HepG2 (cell line): ENCODE results near the gene EEF1E1. TPM values are rescaled to one million over a fixed set of nuclear protein-coding genes. Genes with fewer than 3 reads are reported as not detected.

Experiments
- ETV6 ChIP-seq: sonication (generic); formaldehyde crosslinking; conservative IDR thresholded peaks from 2 replicates; pipeline ENCODE4 v1.4.0; 2020; ENCODE audit warnings: missing genetic modification reagents
- HMG20B ChIP-seq: conservative IDR thresholded peaks from 2 replicates; pipeline ENCODE4 v1.6.1; 2016; ENCODE audit warnings: missing genetic modification reagents, missing compliant biosample characterization
- LCORL ChIP-seq, 2 experiments: fragments of 450-650 bp in 1 of 2; sonication (generic) in 1 of 2; formaldehyde crosslinking in 1 of 2; IDR thresholded peaks; 2 replicates each; pipeline versions ENCODE4 v1.5.0 to v1.6.1; 2017 to 2020; ENCODE audit warnings: antibody characterized with exemption in 1 of 2, missing genetic modification reagents in 1 of 2
- MAFF ChIP-seq: IDR thresholded peaks from 2 replicates; pipeline ENCODE4 v1.6.1; 2011; ENCODE audit warnings: low read depth, low read length, improper control_type of control experiment
- SOX13 ChIP-seq, 3 experiments: fragments of 450-650 bp in 1 of 3; sonication (generic) in 1 of 3; formaldehyde crosslinking in 1 of 3; IDR thresholded peaks in 2 of 3; conservative IDR thresholded peaks in 1 of 3; 2 replicates each; pipeline versions ENCODE4 v1.5.0 to v1.6.1; 2016 to 2020; ENCODE audit warnings: antibody characterized with exemption in 1 of 3, mild to moderate bottlenecking in 1 of 3, missing compliant biosample characterization in 1 of 3, missing genetic modification reagents in 1 of 3, moderate library complexity in 1 of 3
- SPEN ChIP-seq: sonication (generic); formaldehyde crosslinking; IDR thresholded peaks from 2 replicates; pipeline ENCODE4 v1.5.1; 2020; ENCODE audit warnings: low read depth, mild to moderate bottlenecking, missing genetic modification reagents
- ZBTB20 ChIP-seq: sonication (generic); formaldehyde crosslinking; IDR thresholded peaks from 2 replicates; pipeline ENCODE4 v1.8.1; 2023; ENCODE audit warnings: missing genetic modification reagents, low read depth, mild to moderate bottlenecking, borderline replicate concordance
- ZMYM3 ChIP-seq: sonication (generic); formaldehyde crosslinking; IDR thresholded peaks from 2 replicates; pipeline ENCODE4 v1.5.1; 2020; ENCODE audit warnings: mild to moderate bottlenecking, missing genetic modification reagents
- ZNF207 ChIP-seq: fragments of 450-650 bp; IDR thresholded peaks from 2 replicates; pipeline ENCODE4 v1.6.1; 2016; ENCODE audit warnings: antibody characterized with exemption, borderline replicate concordance
- ZNF670 ChIP-seq: sonication (generic); formaldehyde crosslinking; IDR thresholded peaks from 2 replicates; pipeline ENCODE4 v1.8.0; 2022; ENCODE audit warnings: mild to moderate bottlenecking, missing genetic modification reagents, borderline replicate concordance
- ZNF839 ChIP-seq: sonication (generic); formaldehyde crosslinking; IDR thresholded peaks from 2 replicates; pipeline ENCODE4 v1.4.0; 2020; ENCODE audit warnings: missing genetic modification reagents, mild to moderate bottlenecking, borderline replicate concordance
- polyA plus RNA-seq, 8 experiments: library from polyadenylated mRNA; depleted of rRNA in 3 of 8; stranded (reverse) in 7 of 8; unstranded in 1 of 8; fragments of >200 nt; fragmentation: Illumina TruSeq in 4 of 8; extraction: Trizol in 4 of 8; gene quantifications; 2 replicates each; pipeline versions ENCODE4 v1.2.1 to v1.2.3, GENCODE V29; 2011 to 2016; ENCODE audit warnings: low read depth in 4 of 8, missing spikeins in 1 of 8, mixed read lengths in 1 of 8; ENCODE audit not compliant: insufficient read depth in 1 of 8
- total RNA-seq, 5 experiments: library from RNA; depleted of rRNA; stranded (reverse); fragments of >200 nt; fragmentation: Illumina TruSeq; extraction: Trizol; gene quantifications; 2 replicates each; pipeline ENCODE4 v1.2.3, GENCODE V29; 2016; ENCODE audit warnings: low read depth in 1 of 5
- TF ChIP-seq, protein P1 (sequence below): sonication (generic); formaldehyde crosslinking; IDR thresholded peaks from 2 replicates; pipeline ENCODE4 v1.4.0; 2020; ENCODE audit warnings: low read depth, mild to moderate bottlenecking, missing genetic modification reagents
- TF ChIP-seq, protein P2 (sequence below): sonication (generic); formaldehyde crosslinking; IDR thresholded peaks from 2 replicates; pipeline ENCODE4 v1.4.0; 2020; ENCODE audit warnings: missing genetic modification reagents
- TF ChIP-seq, protein P3 (sequence below): IDR thresholded peaks from 2 replicates; pipeline ENCODE4 v1.6.1; 2018; ENCODE audit warnings: missing genetic modification reagents, mild to moderate bottlenecking, missing compliant biosample characterization
- TF ChIP-seq, protein P4 (sequence below): sonication (generic); formaldehyde crosslinking; IDR thresholded peaks from 2 replicates; pipeline ENCODE4 v1.9.0; 2022; ENCODE audit warnings: low read depth, missing genetic modification reagents
- TF ChIP-seq, protein P5 (sequence below): IDR thresholded peaks from 2 replicates; pipeline ENCODE4 v1.6.1; 2016; ENCODE audit warnings: missing genetic modification reagents, missing compliant biosample characterization
- TF ChIP-seq, protein P6 (sequence below): sonication (generic); formaldehyde crosslinking; conservative IDR thresholded peaks from 2 replicates; pipeline ENCODE4 v1.4.0; 2020; ENCODE audit warnings: missing genetic modification reagents

EEF1E1 gene
- total and polyA plus RNA-seq, 2 of the 13 experiments (the other 11 are each of a cell fraction or from before 2014, with no cell fraction given): 128 to 188 TPM

DNA sequence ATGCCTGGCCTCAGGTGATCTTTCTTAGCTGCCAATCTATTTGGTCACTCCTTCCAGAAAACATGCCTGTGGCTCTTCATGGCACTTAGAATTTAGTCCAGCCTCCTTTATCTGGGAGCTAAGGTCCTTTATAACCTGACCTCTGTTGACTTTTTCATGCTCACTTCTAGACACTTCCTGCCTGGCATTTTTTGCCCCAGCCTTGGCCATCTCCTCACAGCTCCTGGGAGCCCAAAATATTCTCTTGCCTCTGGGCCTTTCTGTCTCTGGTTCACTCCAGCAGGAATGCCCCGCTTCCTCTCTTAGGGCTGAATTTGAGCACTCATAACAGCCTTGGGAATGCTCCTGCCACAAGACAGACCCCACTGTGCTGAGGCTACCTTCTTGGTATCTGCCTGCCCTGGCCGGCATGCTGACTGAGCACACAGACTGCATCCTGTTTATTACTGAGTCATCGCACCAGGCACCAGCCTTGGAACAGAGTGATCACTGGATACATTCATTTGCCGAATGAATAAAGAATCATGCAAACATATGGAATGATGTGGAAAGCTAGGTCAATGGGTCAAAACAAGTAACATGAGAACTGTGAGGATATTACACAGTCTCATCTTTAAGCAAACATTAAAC is 5.8 kb upstream of the EEF1E1 start (continued):
- TF ChIP-seq, protein P1, sequence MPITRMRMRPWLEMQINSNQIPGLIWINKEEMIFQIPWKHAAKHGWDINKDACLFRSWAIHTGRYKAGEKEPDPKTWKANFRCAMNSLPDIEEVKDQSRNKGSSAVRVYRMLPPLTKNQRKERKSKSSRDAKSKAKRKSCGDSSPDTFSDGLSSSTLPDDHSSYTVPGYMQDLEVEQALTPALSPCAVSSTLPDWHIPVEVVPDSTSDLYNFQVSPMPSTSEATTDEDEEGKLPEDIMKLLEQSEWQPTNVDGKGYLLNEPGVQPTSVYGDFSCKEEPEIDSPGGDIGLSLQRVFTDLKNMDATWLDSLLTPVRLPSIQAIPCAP (CRISPR knock-in tag): no peak
- TF ChIP-seq LCORL (IDR thresholded peaks at IDR 0.05) (no peak), LCORL (CRISPR knock-in tag; IDR thresholded peaks at IDR 0.05) (peak; percentile 10; the same call in 1 of the 2 replicates), MAFF (peak; percentile 88), SOX13 (IDR thresholded peaks at IDR 0.05) (no peak), SOX13 (CRISPR knock-in tag; conservative IDR thresholded peaks at IDR 0.05 in 1 of 2, IDR thresholded peaks at IDR 0.05 in 1 of 2) (peak in 1 of 2 experiments; percentile 46; a peak in 1 of 4 replicates), ETV6 (CRISPR knock-in tag) (no peak), ZNF670 (CRISPR knock-in tag) (peak; percentile 20; the same call in 1 of the 2 replicates), SPEN (CRISPR knock-in tag) (no peak), ZNF839 (CRISPR knock-in tag) (no peak), ZMYM3 (peak; percentile 67), ZBTB20 (CRISPR knock-in tag) (no peak), ZNF207 (no peak), HMG20B (0 out of 2 replicates have a peak, but pooled peaks have one; percentile 52)
- TF ChIP-seq, protein P2, sequence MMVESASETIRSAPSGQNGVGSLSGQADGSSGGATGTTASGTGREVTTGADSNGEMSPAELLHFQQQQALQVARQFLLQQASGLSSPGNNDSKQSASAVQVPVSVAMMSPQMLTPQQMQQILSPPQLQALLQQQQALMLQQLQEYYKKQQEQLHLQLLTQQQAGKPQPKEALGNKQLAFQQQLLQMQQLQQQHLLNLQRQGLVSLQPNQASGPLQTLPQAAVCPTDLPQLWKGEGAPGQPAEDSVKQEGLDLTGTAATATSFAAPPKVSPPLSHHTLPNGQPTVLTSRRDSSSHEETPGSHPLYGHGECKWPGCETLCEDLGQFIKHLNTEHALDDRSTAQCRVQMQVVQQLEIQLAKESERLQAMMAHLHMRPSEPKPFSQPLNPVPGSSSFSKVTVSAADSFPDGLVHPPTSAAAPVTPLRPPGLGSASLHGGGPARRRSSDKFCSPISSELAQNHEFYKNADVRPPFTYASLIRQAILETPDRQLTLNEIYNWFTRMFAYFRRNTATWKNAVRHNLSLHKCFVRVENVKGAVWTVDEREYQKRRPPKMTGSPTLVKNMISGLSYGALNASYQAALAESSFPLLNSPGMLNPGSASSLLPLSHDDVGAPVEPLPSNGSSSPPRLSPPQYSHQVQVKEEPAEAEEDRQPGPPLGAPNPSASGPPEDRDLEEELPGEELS (CRISPR knock-in tag): peak; percentile 69
- TF ChIP-seq, protein P3, sequence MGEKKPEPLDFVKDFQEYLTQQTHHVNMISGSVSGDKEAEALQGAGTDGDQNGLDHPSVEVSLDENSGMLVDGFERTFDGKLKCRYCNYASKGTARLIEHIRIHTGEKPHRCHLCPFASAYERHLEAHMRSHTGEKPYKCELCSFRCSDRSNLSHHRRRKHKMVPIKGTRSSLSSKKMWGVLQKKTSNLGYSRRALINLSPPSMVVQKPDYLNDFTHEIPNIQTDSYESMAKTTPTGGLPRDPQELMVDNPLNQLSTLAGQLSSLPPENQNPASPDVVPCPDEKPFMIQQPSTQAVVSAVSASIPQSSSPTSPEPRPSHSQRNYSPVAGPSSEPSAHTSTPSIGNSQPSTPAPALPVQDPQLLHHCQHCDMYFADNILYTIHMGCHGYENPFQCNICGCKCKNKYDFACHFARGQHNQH (CRISPR knock-in tag): 0 out of 2 replicates have a peak, but pooled peaks have one; percentile 30
- TF ChIP-seq, protein P4, sequence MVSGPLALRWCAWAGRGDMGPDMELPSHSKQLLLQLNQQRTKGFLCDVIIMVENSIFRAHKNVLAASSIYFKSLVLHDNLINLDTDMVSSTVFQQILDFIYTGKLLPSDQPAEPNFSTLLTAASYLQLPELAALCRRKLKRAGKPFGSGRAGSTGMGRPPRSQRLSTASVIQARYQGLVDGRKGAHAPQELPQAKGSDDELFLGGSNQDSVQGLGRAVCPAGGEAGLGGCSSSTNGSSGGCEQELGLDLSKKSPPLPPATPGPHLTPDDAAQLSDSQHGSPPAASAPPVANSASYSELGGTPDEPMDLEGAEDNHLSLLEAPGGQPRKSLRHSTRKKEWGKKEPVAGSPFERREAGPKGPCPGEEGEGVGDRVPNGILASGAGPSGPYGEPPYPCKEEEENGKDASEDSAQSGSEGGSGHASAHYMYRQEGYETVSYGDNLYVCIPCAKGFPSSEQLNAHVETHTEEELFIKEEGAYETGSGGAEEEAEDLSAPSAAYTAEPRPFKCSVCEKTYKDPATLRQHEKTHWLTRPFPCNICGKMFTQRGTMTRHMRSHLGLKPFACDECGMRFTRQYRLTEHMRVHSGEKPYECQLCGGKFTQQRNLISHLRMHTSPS (CRISPR knock-in tag): 0 out of 2 replicates have a peak, but pooled peaks have one; percentile 17
- TF ChIP-seq, protein P5, sequence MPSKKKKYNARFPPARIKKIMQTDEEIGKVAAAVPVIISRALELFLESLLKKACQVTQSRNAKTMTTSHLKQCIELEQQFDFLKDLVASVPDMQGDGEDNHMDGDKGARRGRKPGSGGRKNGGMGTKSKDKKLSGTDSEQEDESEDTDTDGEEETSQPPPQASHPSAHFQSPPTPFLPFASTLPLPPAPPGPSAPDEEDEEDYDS (CRISPR knock-in tag): peak; percentile 57; the same call in 1 of the 2 replicates
- TF ChIP-seq, protein P6, sequence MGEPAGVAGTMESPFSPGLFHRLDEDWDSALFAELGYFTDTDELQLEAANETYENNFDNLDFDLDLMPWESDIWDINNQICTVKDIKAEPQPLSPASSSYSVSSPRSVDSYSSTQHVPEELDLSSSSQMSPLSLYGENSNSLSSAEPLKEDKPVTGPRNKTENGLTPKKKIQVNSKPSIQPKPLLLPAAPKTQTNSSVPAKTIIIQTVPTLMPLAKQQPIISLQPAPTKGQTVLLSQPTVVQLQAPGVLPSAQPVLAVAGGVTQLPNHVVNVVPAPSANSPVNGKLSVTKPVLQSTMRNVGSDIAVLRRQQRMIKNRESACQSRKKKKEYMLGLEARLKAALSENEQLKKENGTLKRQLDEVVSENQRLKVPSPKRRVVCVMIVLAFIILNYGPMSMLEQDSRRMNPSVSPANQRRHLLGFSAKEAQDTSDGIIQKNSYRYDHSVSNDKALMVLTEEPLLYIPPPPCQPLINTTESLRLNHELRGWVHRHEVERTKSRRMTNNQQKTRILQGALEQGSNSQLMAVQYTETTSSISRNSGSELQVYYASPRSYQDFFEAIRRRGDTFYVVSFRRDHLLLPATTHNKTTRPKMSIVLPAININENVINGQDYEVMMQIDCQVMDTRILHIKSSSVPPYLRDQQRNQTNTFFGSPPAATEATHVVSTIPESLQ (CRISPR knock-in tag): no peak
